ENCODE measurements around the gene DMD.
"Not testable (repeated sequence)": the region's sequence is repeated elsewhere in the genome, so short reads cannot be mapped to it uniquely, and the experiment has no call there.

The DMD gene

GRCh38 chrX:32538554-32538953 lies 672.8 kb downstream of the DMD start:
- no peak for ATAC-seq (ENCODE audit: insufficient read depth, low read depth)
- TF ChIP-seq EZH2 (IDR thresholded peaks at IDR 0.05; ENCODE audit: borderline replicate concordance, low read depth, low read length, severe bottlenecking) (no peak), CTCF (IDR thresholded peaks at IDR 0.05; ENCODE audit: borderline replicate concordance, extremely low read depth, low read length, poor library complexity, severe bottlenecking) (no peak)
- Histone ChIP-seq H3K9ac (ENCODE audit: low read depth, low read length) (no peak overlapping the region), H3K27me3 (ENCODE audit: insufficient read depth, low read length, poor library complexity) (no peaks in the 10 kb centered on the region), H3K36me3 (ENCODE audit: insufficient read depth, low read length) (no peaks in the 10 kb centered on the region), H3K79me2 (ENCODE audit: insufficient read depth, low read length) (no peaks in the 10 kb centered on the region), H2AFZ (ENCODE audit: low read depth, low read length) (no peak overlapping the region), H3K4me3 (ENCODE audit: low read depth in 1 of 2, low read length in 2 of 2) (no peak overlapping the region), H4K20me1 (ENCODE audit: insufficient read depth, low read length) (no peaks in the 10 kb centered on the region), H3K9me3 (ENCODE audit: insufficient read depth, low read length, severe bottlenecking) (no peaks in the 10 kb centered on the region), H3K4me1 (ENCODE audit: insufficient read depth, low read length) (no peaks in the 10 kb centered on the region), H3K4me2 (ENCODE audit: insufficient read depth, low read length) (no peak overlapping the region), H3K27ac (ENCODE audit: low read length) (no peak overlapping the region)
- no peak for DNase-seq

- H3K9me3 ChIP-seq (ENCODE audit: insufficient read depth, low read length, severe bottlenecking) = no peaks in the 10 kb centered on the region
- no peaks in the 10 kb centered on the region for H3K79me2 ChIP-seq (ENCODE audit: insufficient read depth, low read length)
- no peak overlapping the region for H3K4me3 ChIP-seq (ENCODE audit: low read depth in 1 of 2, low read length in 2 of 2)
- H3K4me1 ChIP-seq (ENCODE audit: insufficient read depth, low read length) = no peaks in the 10 kb centered on the region
- H3K9ac ChIP-seq (ENCODE audit: low read depth, low read length) = no peak overlapping the region
- H2AFZ ChIP-seq (ENCODE audit: low read depth, low read length) = no peak overlapping the region
- ATAC-seq (ENCODE audit: insufficient read depth, low read depth) (no peak), DNase-seq (no peak)
- no peaks in the 10 kb centered on the region for H4K20me1 ChIP-seq (ENCODE audit: insufficient read depth, low read length)
- no peaks in the 10 kb centered on the region for H3K36me3 ChIP-seq (ENCODE audit: insufficient read depth, low read length)
- no peak for TF ChIP-seq CTCF (IDR thresholded peaks at IDR 0.05; ENCODE audit: borderline replicate concordance, extremely low read depth, low read length, poor library complexity, severe bottlenecking)
- TF ChIP-seq EZH2 (IDR thresholded peaks at IDR 0.05; ENCODE audit: borderline replicate concordance, low read depth, low read length, severe bottlenecking) = no peak
- H3K27ac ChIP-seq (ENCODE audit: low read length) = no peak overlapping the region
- H3K27me3 ChIP-seq (ENCODE audit: insufficient read depth, low read length, poor library complexity) = no peaks in the 10 kb centered on the region
- no peak overlapping the region for H3K4me2 ChIP-seq (ENCODE audit: insufficient read depth, low read length)
Measured at GRCh38 chrX:32533848-32534247, 677.5 kb downstream of the DMD start.

- Histone ChIP-seq H2AFZ (ENCODE audit: low read depth, low read length) (no peak overlapping the region), H3K9ac (ENCODE audit: low read depth, low read length) (no peak overlapping the region), H3K27ac (ENCODE audit: low read length) (no peak overlapping the region), H3K4me1 (ENCODE audit: insufficient read depth, low read length) (no peaks in the 10 kb centered on the region), H3K9me3 (ENCODE audit: insufficient read depth, low read length, severe bottlenecking) (no peaks in the 10 kb centered on the region), H3K79me2 (ENCODE audit: insufficient read depth, low read length) (no peaks in the 10 kb centered on the region), H3K4me3 (ENCODE audit: low read depth in 1 of 2, low read length in 2 of 2) (no peak overlapping the region), H4K20me1 (ENCODE audit: insufficient read depth, low read length) (no peaks in the 10 kb centered on the region), H3K36me3 (ENCODE audit: insufficient read depth, low read length) (no peaks in the 10 kb centered on the region), H3K27me3 (ENCODE audit: insufficient read depth, low read length, poor library complexity) (no peaks in the 10 kb centered on the region), H3K4me2 (ENCODE audit: insufficient read depth, low read length) (no peak overlapping the region)
- DNase-seq (no peak), ATAC-seq (ENCODE audit: insufficient read depth, low read depth) (no peak)
- no peak for TF ChIP-seq EZH2 (IDR thresholded peaks at IDR 0.05; ENCODE audit: borderline replicate concordance, low read depth, low read length, severe bottlenecking)
Measured at GRCh38 chrX:32532262-32532661, 679.1 kb downstream of the DMD start.

- Histone ChIP-seq H3K9me3 (ENCODE audit: insufficient read depth, low read length, severe bottlenecking) (no peaks in the 10 kb centered on the region), H3K79me2 (ENCODE audit: insufficient read depth, low read length) (no peaks in the 10 kb centered on the region), H3K4me3 (ENCODE audit: low read depth in 1 of 2, low read length in 2 of 2) (no peak overlapping the region), H4K20me1 (ENCODE audit: insufficient read depth, low read length) (no peaks in the 10 kb centered on the region), H3K9ac (ENCODE audit: low read depth, low read length) (no peak overlapping the region), H3K27ac (ENCODE audit: low read length) (no peak overlapping the region), H3K27me3 (ENCODE audit: insufficient read depth, low read length, poor library complexity) (no peaks in the 10 kb centered on the region), H3K4me1 (ENCODE audit: insufficient read depth, low read length) (no peaks in the 10 kb centered on the region), H2AFZ (ENCODE audit: low read depth, low read length) (no peak overlapping the region), H3K36me3 (ENCODE audit: insufficient read depth, low read length) (no peaks in the 10 kb centered on the region), H3K4me2 (ENCODE audit: insufficient read depth, low read length) (peak overlapping the region; percentile 47; the same call in 1 of the 2 replicates)
- TF ChIP-seq EZH2 (IDR thresholded peaks at IDR 0.05; ENCODE audit: borderline replicate concordance, low read depth, low read length, severe bottlenecking) = no peak
- TF ChIP-seq CTCF (IDR thresholded peaks at IDR 0.05; ENCODE audit: borderline replicate concordance, extremely low read depth, low read length, poor library complexity, severe bottlenecking) = peak; percentile 61
- ATAC-seq (ENCODE audit: insufficient read depth, low read depth) (no peak), DNase-seq (peak; percentile 6)
Measured at GRCh38 chrX:32530802-32531403, 680.4 kb downstream of the DMD start.

GRCh38 chrX:32528451-32528850 lies 682.9 kb downstream of the DMD start:
- H3K4me3 ChIP-seq (ENCODE audit: low read depth in 1 of 2, low read length in 2 of 2); H4K20me1 ChIP-seq (ENCODE audit: insufficient read depth, low read length); H3K27ac ChIP-seq (ENCODE audit: low read length); H3K9ac ChIP-seq (ENCODE audit: low read depth, low read length); H3K36me3 ChIP-seq (ENCODE audit: insufficient read depth, low read length); H3K4me2 ChIP-seq (ENCODE audit: insufficient read depth, low read length); H3K27me3 ChIP-seq (ENCODE audit: insufficient read depth, low read length, poor library complexity); DNase-seq; H3K79me2 ChIP-seq (ENCODE audit: insufficient read depth, low read length); H2AFZ ChIP-seq (ENCODE audit: low read depth, low read length); ATAC-seq (ENCODE audit: insufficient read depth, low read depth); H3K4me1 ChIP-seq (ENCODE audit: insufficient read depth, low read length); H3K9me3 ChIP-seq (ENCODE audit: insufficient read depth, low read length, severe bottlenecking): not testable (repeated sequence)

All from DND-41 (cell line).